Left lung (tissue), 10 donors: ENCODE data around the gene DAB2IP. TPM values are rescaled to one million over a fixed set of nuclear protein-coding genes. Genes with fewer than 3 reads are reported as not detected.

Experiments
- ATAC-seq: fragments of 200-7000 bp; cut with Tn5 transposase; one replicate; pipeline ENCODE4 v1.9.1; 2020; ENCODE audit warnings: moderate library complexity
- DNase-seq, 4 donors: peaks; one replicate each; pipeline ENCODE4 v3.0.0-alpha.2; 2013 to 2020
- H3K27ac ChIP-seq, 2 donors: fragments of 200-600 bp; sonication (generic) in 1 of 2; one replicate each; pipeline versions ENCODE4 v1.5.0 to v1.8.0; 2020 to 2021
- H3K27me3 ChIP-seq, 2 donors: fragments of 200-600 bp; sonication (generic) in 1 of 2; one replicate each; pipeline versions ENCODE4 v1.5.0 to v1.8.0; 2020 to 2021
- H3K36me3 ChIP-seq, 2 donors: fragments of 200-600 bp; sonication (generic) in 1 of 2; one replicate each; pipeline versions ENCODE4 v1.5.0 to v1.8.0; 2020 to 2021
- H3K4me1 ChIP-seq, 2 donors: fragments of 200-600 bp; one replicate each; pipeline ENCODE4 v1.8.0; 2021
- H3K4me3 ChIP-seq, 2 donors: fragments of 200-600 bp; sonication (generic) in 1 of 2; one replicate each; pipeline versions ENCODE4 v1.5.0 to v1.8.0; 2020 to 2021; ENCODE audit warnings: mild to moderate bottlenecking in 1 of 2
- H3K9me3 ChIP-seq, 2 donors: fragments of 200-600 bp; sonication (generic) in 1 of 2; one replicate each; pipeline versions ENCODE4 v1.5.0 to v1.8.0; 2020 to 2021
- intact Hi-C, 2 donors: fragments of 100-400 bp; cut with DNase I; formaldehyde crosslinking; loops; one replicate each; pipeline versions ENCODE4 v1.11.2 to v1.14.2; 2022
- polyA plus RNA-seq, 6 donors: library from polyadenylated mRNA; unstranded; fragments of 120-200 nt; gene quantifications; one replicate each; pipeline ENCODE4 v1.2.1, GENCODE V29; 2013; ENCODE audit not compliant: insufficient read length in 6 of 6
- total RNA-seq, 2 donors: library from RNA; stranded (reverse); fragmentation: NEBNext Ultra II Directional; extraction: Animal tissue kit (Norgen Biotek cat#: 25700); gene quantifications; one replicate each; pipeline ENCODE4 v1.2.1, GENCODE V29; 2021
- TF ChIP-seq, protein P1 (sequence below), 2 donors: fragments of 200-600 bp; sonication (generic) in 1 of 2; IDR thresholded peaks; one replicate each; pipeline versions ENCODE4 v1.5.0 to v1.8.0; 2021; ENCODE audit warnings: antibody characterized with exemption in 2 of 2
- donor health status: DM: no; HTN: yes; CAD: no.
- donor health status: DM: no; HTN: no; CAD: no.

Gene DAB2IP
- total and polyA plus RNA-seq, 8 donors = 25.0 to 53.4 (median 34.6) TPM

DNA sequence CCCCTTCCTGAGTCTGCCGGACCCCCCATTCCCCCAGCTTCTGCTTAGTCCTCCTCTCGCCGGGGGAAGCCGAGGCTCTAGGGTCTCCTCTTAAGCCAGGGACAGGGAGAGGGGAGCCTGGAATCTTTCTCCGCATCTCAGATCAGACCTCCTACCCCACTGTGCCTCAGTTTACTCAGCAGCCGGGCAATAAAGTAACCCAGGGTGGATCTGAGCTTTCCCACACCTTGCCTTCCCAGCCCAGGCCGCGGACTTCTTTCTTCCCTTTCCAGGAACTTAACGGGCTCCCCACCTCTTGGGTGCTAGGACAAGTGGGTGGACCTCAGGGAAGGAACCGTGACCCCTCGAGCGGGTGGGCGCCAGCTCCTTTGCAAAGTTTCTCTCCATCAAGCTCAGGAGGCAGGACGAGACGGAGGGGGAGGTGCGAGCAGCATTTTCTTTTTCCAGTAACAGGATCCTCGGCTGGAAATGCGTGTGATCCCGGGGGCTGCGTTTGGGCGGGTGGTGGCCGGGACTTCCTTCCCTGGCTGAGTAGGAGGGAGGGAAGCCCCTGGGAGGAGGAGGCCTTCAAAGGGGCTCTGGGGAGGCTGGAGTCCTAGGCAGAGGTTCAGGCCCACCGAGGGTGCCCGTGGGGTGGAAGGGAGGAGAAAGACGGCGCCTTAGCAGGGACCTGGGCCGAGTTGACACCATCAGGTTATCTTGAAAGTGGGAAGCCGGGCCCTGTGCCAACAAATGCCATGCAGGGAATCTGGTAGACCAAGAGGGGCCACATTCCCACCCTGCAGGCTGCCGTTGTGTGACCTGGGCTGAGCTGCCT, 795 bp downstream of the DAB2IP start:
- H3K4me1 ChIP-seq = peaks cover 6 to 25% of the 10 kb centered on the region in 2 donors
- DNase-seq = peak in 3 of 4 donors; percentile 25 to 62 (median 55)
- peak overlapping the region; percentile 26 to 50 for H3K27ac ChIP-seq
- H3K27me3 ChIP-seq = peaks cover 5 to 56% of the 10 kb centered on the region in 2 donors
- peak; percentile 10 for ATAC-seq
- H3K36me3 ChIP-seq = no peaks in the 10 kb centered on the region
- TF ChIP-seq, protein P1, sequence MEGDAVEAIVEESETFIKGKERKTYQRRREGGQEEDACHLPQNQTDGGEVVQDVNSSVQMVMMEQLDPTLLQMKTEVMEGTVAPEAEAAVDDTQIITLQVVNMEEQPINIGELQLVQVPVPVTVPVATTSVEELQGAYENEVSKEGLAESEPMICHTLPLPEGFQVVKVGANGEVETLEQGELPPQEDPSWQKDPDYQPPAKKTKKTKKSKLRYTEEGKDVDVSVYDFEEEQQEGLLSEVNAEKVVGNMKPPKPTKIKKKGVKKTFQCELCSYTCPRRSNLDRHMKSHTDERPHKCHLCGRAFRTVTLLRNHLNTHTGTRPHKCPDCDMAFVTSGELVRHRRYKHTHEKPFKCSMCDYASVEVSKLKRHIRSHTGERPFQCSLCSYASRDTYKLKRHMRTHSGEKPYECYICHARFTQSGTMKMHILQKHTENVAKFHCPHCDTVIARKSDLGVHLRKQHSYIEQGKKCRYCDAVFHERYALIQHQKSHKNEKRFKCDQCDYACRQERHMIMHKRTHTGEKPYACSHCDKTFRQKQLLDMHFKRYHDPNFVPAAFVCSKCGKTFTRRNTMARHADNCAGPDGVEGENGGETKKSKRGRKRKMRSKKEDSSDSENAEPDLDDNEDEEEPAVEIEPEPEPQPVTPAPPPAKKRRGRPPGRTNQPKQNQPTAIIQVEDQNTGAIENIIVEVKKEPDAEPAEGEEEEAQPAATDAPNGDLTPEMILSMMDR (IDR thresholded peaks at IDR 0.05) = no peak
- peak overlapping the region; percentile 33 to 49 for H3K4me3 ChIP-seq
- H3K9me3 ChIP-seq = no peaks in the 10 kb centered on the region
- intact Hi-C loops = no loop called here

DNA sequence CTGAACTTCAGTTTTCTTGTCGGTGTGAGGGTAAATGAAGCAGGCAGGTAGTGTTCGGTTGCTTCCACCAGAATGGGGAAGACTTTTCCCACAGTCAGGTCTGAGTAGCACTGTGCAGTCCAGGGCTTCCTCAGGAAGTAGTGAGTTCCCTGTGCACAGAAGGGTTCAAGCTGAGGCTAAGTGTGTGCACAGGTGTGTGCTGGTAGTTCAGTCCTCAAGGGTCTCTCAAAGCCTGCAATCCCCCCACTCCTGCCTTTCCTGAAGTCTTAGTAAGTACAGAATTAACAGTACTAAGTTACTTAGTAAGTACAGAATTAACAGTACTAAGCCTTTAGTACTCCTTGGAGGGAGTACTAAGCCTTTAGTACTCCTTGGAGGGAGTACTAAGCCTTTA, 1.4 kb downstream of the DAB2IP start:
- Histone ChIP-seq H3K27ac (no peak overlapping the region), H3K36me3 (no peaks in the 10 kb centered on the region), H3K4me3 (peak overlapping the region; percentile 33 to 49), H3K4me1 (peaks cover 6 to 30% of the 10 kb centered on the region in 2 donors), H3K9me3 (no peaks in the 10 kb centered on the region), H3K27me3 (peaks cover 5 to 56% of the 10 kb centered on the region in 2 donors)
- ATAC-seq (no peak), DNase-seq (no peak)
- intact Hi-C loops = no loop called here
- TF ChIP-seq, protein P1 (IDR thresholded peaks at IDR 0.05) = no peak

DNA sequence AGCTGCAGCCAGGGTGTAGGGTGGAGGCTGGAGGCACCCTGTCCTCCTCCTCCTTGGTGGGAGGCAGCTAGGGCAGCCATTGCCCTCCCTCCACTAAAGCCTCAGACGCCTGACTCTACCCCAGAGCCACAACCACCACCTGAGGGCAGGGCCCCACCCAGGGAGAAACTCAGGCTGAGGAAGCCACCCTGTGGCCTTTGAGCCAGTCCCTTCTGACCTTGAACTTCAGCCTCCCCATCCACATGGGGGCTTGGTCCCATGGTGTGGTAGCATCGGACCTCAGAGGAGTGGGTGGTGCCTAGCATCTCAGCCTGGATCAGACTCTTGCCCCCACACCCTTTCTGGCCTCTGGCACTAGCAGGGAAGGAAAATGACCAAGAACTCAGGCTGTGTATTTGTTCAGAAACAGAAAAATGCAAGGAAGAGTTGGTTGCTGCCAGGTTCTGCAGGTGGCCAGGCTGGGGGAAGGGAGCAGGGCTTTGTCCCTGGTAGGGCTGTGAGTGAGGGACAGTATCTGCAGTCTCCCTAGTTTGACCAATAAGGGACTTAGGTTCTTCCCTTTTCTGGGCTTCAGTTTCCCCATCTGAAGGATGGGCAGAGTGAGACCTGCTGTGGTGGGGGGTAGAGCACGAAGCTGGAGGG, 3.2 kb downstream of the DAB2IP start:
- no peak overlapping the region for H3K4me3 ChIP-seq
- H3K9me3 ChIP-seq = no peaks in the 10 kb centered on the region
- H3K27me3 ChIP-seq = peaks cover 5 to 52% of the 10 kb centered on the region in 2 donors
- H3K4me1 ChIP-seq = peaks cover 6 to 34% of the 10 kb centered on the region in 2 donors
- H3K27ac ChIP-seq = no peak overlapping the region
- TF ChIP-seq, protein P1 (IDR thresholded peaks at IDR 0.05) = no peak
- no peaks in the 10 kb centered on the region for H3K36me3 ChIP-seq
- peak in 2 of 4 donors; percentile 8 to 28 for DNase-seq
- intact Hi-C loops = no loop called here
- no peak for ATAC-seq

DNA sequence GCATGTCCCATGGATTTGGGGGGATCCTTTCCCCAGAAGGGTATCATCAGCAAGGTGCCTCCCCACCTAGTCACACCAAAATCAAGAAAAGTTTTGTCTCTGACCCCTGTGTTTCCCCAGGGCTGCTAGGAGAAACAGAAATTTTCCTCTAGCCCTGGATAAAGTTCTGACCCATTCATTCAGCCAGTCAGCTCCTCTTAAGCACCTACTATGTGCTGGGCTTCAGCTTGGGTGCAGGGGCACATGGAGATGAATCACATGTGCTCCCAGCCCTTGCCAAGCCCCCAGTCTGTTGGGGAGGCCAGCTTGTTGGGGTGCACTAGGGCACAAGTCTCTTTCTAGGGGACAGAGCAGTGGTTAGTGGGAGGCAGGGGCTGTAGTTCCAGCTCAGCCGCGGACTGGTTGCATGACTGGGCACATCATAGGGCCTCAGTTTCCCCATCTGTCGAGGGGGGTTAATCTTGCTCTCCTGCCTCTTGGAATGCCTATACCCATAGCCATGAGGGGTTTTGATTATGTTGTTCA, 3.9 kb downstream of the DAB2IP start:
- no peak for ATAC-seq
- Histone ChIP-seq H3K27me3 (peaks cover 5 to 45% of the 10 kb centered on the region in 2 donors), H3K36me3 (no peaks in the 10 kb centered on the region), H3K4me3 (no peak overlapping the region), H3K9me3 (no peaks in the 10 kb centered on the region), H3K27ac (no peak overlapping the region), H3K4me1 (peaks cover 3 to 29% of the 10 kb centered on the region in 2 donors)
- TF ChIP-seq, protein P1 (IDR thresholded peaks at IDR 0.05) = no peak
- DNase-seq = peak in 1 of 4 donors; percentile 41
- intact Hi-C loops = no loop called here

DNA sequence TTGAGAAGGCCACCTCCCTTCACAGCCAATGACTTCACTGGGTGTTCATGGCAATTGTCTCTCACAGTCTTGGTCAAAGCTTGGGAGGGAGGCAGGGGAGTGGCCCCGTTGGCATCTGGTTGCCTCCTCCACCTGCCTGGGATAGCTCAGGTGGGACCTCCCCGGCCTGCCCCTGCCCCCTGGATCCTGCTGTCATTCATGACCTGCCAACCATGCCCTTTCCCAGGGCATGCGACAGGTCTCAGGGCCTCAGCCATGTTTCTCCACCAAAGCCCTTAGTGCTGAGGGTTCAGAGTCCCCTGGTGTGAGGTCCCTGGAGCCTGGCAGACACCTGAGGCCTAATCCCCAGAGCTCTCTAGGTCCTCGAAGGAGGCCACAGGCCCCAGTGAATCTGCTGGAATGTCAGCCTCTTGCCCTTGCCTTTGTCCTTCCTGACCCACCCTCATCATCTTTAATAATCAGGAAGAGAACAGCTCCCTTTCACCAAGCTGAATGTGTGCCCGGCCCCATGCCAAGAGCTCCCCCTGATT, 5.6 kb downstream of the DAB2IP start:
- Histone ChIP-seq H3K27me3 (peaks cover 5 to 28% of the 10 kb centered on the region in 2 donors), H3K4me3 (no peak overlapping the region), H3K9me3 (no peaks in the 10 kb centered on the region), H3K36me3 (no peaks in the 10 kb centered on the region), H3K4me1 (peaks cover 0 to 16% of the 10 kb centered on the region in 2 donors), H3K27ac (peak overlapping the region; percentile 20 to 26)
- DNase-seq (no peak), ATAC-seq (no peak)
- intact Hi-C loops = no loop called here
- TF ChIP-seq, protein P1 (IDR thresholded peaks at IDR 0.05) = no peak
